ENCODE measurements around the gene SLC16A2.

The SLC16A2 gene

DNA sequence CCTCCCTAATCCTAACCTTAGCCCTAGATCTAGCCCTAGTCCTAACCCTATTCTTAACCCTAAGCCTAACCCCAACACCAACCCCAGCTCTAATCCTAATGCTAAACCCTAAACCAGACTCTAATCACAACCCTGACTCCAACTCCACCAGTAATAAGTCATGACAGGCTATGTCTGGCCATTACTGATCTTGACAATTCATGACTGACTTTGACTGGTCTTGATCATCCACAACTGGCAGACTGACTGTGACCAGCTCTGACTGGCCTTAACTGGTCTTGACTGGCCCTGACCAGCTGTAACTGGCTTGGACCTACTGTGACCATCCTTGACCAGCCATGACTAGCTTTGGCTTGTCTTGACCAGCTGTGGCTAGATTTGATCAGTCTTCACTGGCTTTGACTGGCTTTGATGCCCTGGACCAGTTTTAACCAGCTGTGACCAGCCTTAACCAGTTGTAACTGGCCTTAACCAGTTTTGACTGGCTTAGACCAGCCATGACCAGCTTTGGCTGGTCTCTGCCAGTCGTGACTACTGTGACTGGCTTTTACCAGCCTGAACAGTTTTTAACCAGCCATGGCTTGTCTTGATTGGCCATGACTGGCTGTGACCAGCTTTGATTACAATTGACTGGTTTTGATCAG is 124.7 kb downstream of the SLC16A2 start:
- TF ChIP-seq, protein P1, sequence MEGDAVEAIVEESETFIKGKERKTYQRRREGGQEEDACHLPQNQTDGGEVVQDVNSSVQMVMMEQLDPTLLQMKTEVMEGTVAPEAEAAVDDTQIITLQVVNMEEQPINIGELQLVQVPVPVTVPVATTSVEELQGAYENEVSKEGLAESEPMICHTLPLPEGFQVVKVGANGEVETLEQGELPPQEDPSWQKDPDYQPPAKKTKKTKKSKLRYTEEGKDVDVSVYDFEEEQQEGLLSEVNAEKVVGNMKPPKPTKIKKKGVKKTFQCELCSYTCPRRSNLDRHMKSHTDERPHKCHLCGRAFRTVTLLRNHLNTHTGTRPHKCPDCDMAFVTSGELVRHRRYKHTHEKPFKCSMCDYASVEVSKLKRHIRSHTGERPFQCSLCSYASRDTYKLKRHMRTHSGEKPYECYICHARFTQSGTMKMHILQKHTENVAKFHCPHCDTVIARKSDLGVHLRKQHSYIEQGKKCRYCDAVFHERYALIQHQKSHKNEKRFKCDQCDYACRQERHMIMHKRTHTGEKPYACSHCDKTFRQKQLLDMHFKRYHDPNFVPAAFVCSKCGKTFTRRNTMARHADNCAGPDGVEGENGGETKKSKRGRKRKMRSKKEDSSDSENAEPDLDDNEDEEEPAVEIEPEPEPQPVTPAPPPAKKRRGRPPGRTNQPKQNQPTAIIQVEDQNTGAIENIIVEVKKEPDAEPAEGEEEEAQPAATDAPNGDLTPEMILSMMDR (IDR thresholded peaks at IDR 0.05; ENCODE audit: insufficient read depth, low read length, poor library complexity, severe bottlenecking) = no peak
- no peak for TF ChIP-seq EZH2phosphoT487 (conservative IDR thresholded peaks at IDR 0.05; ENCODE audit: low read length)
- H3F3A ChIP-seq (ENCODE audit: insufficient read depth) = no peaks in the 10 kb centered on the region
- H3K27me3 ChIP-seq (ENCODE audit: low read length) = no peaks in the 10 kb centered on the region
- no peaks in the 10 kb centered on the region for H3K36me3 ChIP-seq (ENCODE audit: low read length)
- no peak overlapping the region for H3K9ac ChIP-seq (ENCODE audit: low read length)
- no peaks in the 10 kb centered on the region for H3K79me2 ChIP-seq (ENCODE audit: insufficient read depth, low read length)
- H3K9me2 ChIP-seq (replicated peaks; ENCODE audit: insufficient read depth, low read length) = no peaks in the 10 kb centered on the region
- H2AFZ ChIP-seq (ENCODE audit: low read depth, low read length, severe bottlenecking) = no peak overlapping the region
- no peaks in the 10 kb centered on the region for H3K9me3 ChIP-seq (ENCODE audit: insufficient read depth, low read length)
- H3K4me2 ChIP-seq (ENCODE audit: low read depth, low read length, poor library complexity, severe bottlenecking) = no peak overlapping the region
- H3K27ac ChIP-seq (ENCODE audit: low read depth, low read length) = no peak overlapping the region
- no peak overlapping the region for H3K4me3 ChIP-seq (ENCODE audit: insufficient read depth, low read length, poor library complexity, severe bottlenecking)
- no peaks in the 10 kb centered on the region for H4K20me1 ChIP-seq (ENCODE audit: low read depth, low read length)

DNA sequence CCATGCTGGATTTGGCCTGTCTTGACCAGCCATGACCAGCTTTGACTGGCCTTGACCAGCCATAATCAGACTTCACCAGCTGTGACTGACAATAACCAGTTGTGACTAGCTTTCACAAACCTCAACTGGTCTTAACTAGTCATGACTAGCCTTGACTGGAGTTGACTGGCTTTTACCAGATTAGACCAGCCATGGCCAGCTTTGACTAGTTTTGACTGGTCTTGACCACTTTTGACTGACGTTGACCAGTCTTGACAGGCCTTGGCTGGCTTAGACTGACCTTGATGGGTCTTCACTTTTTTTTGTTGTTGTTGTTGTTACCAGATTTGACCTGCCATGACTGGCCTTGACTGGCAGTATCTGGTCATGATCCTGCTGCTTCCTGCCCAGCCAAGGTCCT is 125.7 kb downstream of the SLC16A2 start:
- Histone ChIP-seq H3K9me3 (ENCODE audit: insufficient read depth, low read length) (no peaks in the 10 kb centered on the region), H3K27me3 (ENCODE audit: low read length) (no peaks in the 10 kb centered on the region), H3K79me2 (ENCODE audit: insufficient read depth, low read length) (no peaks in the 10 kb centered on the region), H4K20me1 (ENCODE audit: low read depth, low read length) (no peaks in the 10 kb centered on the region), H3K4me3 (ENCODE audit: insufficient read depth, low read length, poor library complexity, severe bottlenecking) (no peak overlapping the region), H3F3A (ENCODE audit: insufficient read depth) (no peaks in the 10 kb centered on the region), H3K9me2 (replicated peaks; ENCODE audit: insufficient read depth, low read length) (no peaks in the 10 kb centered on the region), H2AFZ (ENCODE audit: low read depth, low read length, severe bottlenecking) (no peak overlapping the region), H3K36me3 (ENCODE audit: low read length) (no peaks in the 10 kb centered on the region), H3K4me2 (ENCODE audit: low read depth, low read length, poor library complexity, severe bottlenecking) (no peak overlapping the region), H3K27ac (ENCODE audit: low read depth, low read length) (no peak overlapping the region), H3K9ac (ENCODE audit: low read length) (no peak overlapping the region)
- TF ChIP-seq EZH2phosphoT487 (conservative IDR thresholded peaks at IDR 0.05; ENCODE audit: low read length) = no peak
- TF ChIP-seq, protein P1 (IDR thresholded peaks at IDR 0.05; ENCODE audit: insufficient read depth, low read length, poor library complexity, severe bottlenecking) = no peak

DNA sequence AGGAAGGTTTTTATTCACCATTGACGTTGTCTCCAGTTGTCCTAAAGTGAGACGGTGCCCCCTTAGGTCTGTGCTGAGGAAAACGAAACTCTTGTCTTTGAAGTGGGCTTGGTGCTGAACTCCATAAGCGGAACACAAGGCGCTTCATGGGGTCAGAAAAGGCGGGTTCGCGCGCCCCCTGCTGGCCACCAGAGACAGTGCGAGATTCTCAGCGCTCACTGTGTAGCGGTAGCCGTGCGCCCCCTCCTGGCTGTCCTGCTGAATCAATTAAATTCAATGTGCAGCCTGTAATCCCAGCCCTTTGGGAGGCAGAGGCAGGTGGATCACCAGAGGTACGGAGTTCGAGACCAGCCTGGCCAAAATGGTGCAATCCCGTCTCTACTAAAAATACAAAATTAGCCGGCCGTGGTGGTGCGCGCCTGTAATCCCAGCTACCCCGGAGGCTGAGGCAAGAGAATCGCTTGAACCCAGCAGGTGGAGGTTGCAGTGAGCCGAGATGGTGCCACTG is 129.1 kb downstream of the SLC16A2 start:
- TF ChIP-seq, protein P1 (IDR thresholded peaks at IDR 0.05; ENCODE audit: insufficient read depth, low read length, poor library complexity, severe bottlenecking) = peak; percentile 91
- no peak for TF ChIP-seq EZH2phosphoT487 (conservative IDR thresholded peaks at IDR 0.05; ENCODE audit: low read length)
- H3K27ac ChIP-seq (ENCODE audit: low read depth, low read length) = no peak overlapping the region

More for the DNA sequence above, 129.1 kb downstream of the SLC16A2 start:
- Histone ChIP-seq H3K9ac (ENCODE audit: low read length) (no peak overlapping the region), H2AFZ (ENCODE audit: low read depth, low read length, severe bottlenecking) (peak overlapping the region; percentile 51), H4K20me1 (ENCODE audit: low read depth, low read length) (no peaks in the 10 kb centered on the region), H3K9me3 (ENCODE audit: insufficient read depth, low read length) (no peaks in the 10 kb centered on the region), H3K9me2 (replicated peaks; ENCODE audit: insufficient read depth, low read length) (no peaks in the 10 kb centered on the region), H3K79me2 (ENCODE audit: insufficient read depth, low read length) (no peaks in the 10 kb centered on the region), H3K27me3 (ENCODE audit: low read length) (no peaks in the 10 kb centered on the region), H3K4me2 (ENCODE audit: low read depth, low read length, poor library complexity, severe bottlenecking) (peak overlapping the region; percentile 27), H3K36me3 (ENCODE audit: low read length) (no peaks in the 10 kb centered on the region), H3F3A (ENCODE audit: insufficient read depth) (no peaks in the 10 kb centered on the region), H3K4me3 (ENCODE audit: insufficient read depth, low read length, poor library complexity, severe bottlenecking) (no peak overlapping the region)
